CD4-positive, CD25-positive, alpha-beta regulatory T cell (primary cell): ENCODE data around the gene NAV1. TPM values are rescaled to one million over a fixed set of nuclear protein-coding genes. Genes with fewer than 3 reads are reported as not detected.

ENCODE experiments used
- ATAC-seq, 2 donors: fragments of 150-1000 bp; cut with Tn5 transposase; one replicate each; pipeline ENCODE4 v1.10.0; 2021; ENCODE audit warnings: low read depth in 2 of 2, moderate number of reproducible peaks in 2 of 2, moderate library complexity in 1 of 2
- DNase-seq, 3 donors: peaks; one replicate each; pipeline versions ENCODE4 v3.0.0 to v3.0.0-alpha.2; 2012 to 2022; ENCODE audit warnings: mixed read lengths in 1 of 3
- H3K27ac ChIP-seq: one replicate; pipeline ENCODE4 v1.7.0; 2013; ENCODE audit warnings: mild to moderate bottlenecking, low read length; ENCODE audit not compliant: insufficient read depth, poor library complexity, severe bottlenecking
- H3K27me3 ChIP-seq: one replicate; pipeline ENCODE4 v1.7.0; 2013; ENCODE audit warnings: low read length; ENCODE audit not compliant: control insufficient read depth, insufficient read depth
- H3K36me3 ChIP-seq: one replicate; pipeline ENCODE4 v1.7.0; 2013; ENCODE audit warnings: mild to moderate bottlenecking, low read length, moderate library complexity; ENCODE audit not compliant: control insufficient read depth, insufficient read depth
- H3K4me1 ChIP-seq: 2 replicates; pipeline ENCODE4 v1.7.0; 2013; ENCODE audit warnings: mild to moderate bottlenecking, low read length; ENCODE audit not compliant: insufficient read depth, control insufficient read depth, poor library complexity, severe bottlenecking
- H3K4me3 ChIP-seq: one replicate; pipeline ENCODE4 v1.7.0; 2013; ENCODE audit warnings: low read depth, mild to moderate bottlenecking, low read length, moderate library complexity
- H3K9me3 ChIP-seq, 2 experiments: 1 replicate in 1 of 2; 2 replicates in 1 of 2; pipeline ENCODE4 v1.7.0; 2013; ENCODE audit warnings: low read length in 2 of 2, mild to moderate bottlenecking in 1 of 2, moderate library complexity in 1 of 2; ENCODE audit not compliant: control insufficient read depth in 2 of 2
- H3K27ac Mint-ChIP-seq, 3 donors: one replicate each; pipeline ENCODE4 v1.8.0; 2020 to 2022; ENCODE audit warnings: mild to moderate bottlenecking in 3 of 3, mixed read lengths in 3 of 3, moderate library complexity in 2 of 3
- H3K27me3 Mint-ChIP-seq: one replicate; pipeline ENCODE4 v1.8.0; 2022; ENCODE audit warnings: mild to moderate bottlenecking, mixed read lengths
- H3K36me3 Mint-ChIP-seq: one replicate; pipeline ENCODE4 v1.8.0; 2020; ENCODE audit warnings: mixed read lengths
- H3K4me1 Mint-ChIP-seq, 4 donors: one replicate each; pipeline ENCODE4 v1.8.0; 2020 to 2022; ENCODE audit warnings: mixed read lengths in 4 of 4, mild to moderate bottlenecking in 1 of 4
- H3K4me3 Mint-ChIP-seq, 4 donors: one replicate each; pipeline ENCODE4 v1.8.0; 2020 to 2022; ENCODE audit warnings: mild to moderate bottlenecking in 4 of 4, mixed read lengths in 4 of 4, moderate library complexity in 3 of 4
- H3K9me3 Mint-ChIP-seq, 7 donors: one replicate each; pipeline ENCODE4 v1.8.0; 2020 to 2022; ENCODE audit warnings: mixed read lengths in 7 of 7, mild to moderate bottlenecking in 3 of 7, moderate library complexity in 2 of 7
- polyA plus RNA-seq, 4 donors: library from polyadenylated mRNA; unstranded; fragments of 300-500 nt; fragmentation: Illumina TruSeq; gene quantifications; one replicate each; pipeline ENCODE4 v1.2.3, GENCODE V29; 2021
- total RNA-seq: library from RNA; stranded (reverse); gene quantifications from one replicate; pipeline ENCODE4 v1.2.3, GENCODE V29; 2022

NAV1 gene
- total and polyA plus RNA-seq, 5 donors from 2014 or later: 0.39 to 4.9 (median 1.7) TPM

- Histone ChIP-seq H3K9me3 (no peaks in the 10 kb centered on the region), H3K36me3 (no peaks in the 10 kb centered on the region), H3K27ac (no peak overlapping the region), H3K4me1 (peaks cover 27% of the 10 kb centered on the region), H3K4me3 (peak overlapping the region; percentile 87), H3K27me3 (no peaks in the 10 kb centered on the region)
- Mint-ChIP-seq H3K4me1 (peaks cover 15 to 66% (median 31%) of the 10 kb centered on the region in 4 donors), H3K9me3 (no peaks in the 10 kb centered on the region), H3K36me3 (peaks cover 3% of the 10 kb centered on the region), H3K4me3 (peak overlapping the region; percentile 92 to 97 (median 94)), H3K27ac (peak overlapping the region; percentile 86 to 91 (median 89)), H3K27me3 (no peaks in the 10 kb centered on the region)
- DNase-seq: peak in 1 of 3 donors; percentile 10
- no peak for ATAC-seq
Measured at GRCh38 chr1:201505503-201505890, 33.4 kb upstream of the NAV1 start.

DNA sequence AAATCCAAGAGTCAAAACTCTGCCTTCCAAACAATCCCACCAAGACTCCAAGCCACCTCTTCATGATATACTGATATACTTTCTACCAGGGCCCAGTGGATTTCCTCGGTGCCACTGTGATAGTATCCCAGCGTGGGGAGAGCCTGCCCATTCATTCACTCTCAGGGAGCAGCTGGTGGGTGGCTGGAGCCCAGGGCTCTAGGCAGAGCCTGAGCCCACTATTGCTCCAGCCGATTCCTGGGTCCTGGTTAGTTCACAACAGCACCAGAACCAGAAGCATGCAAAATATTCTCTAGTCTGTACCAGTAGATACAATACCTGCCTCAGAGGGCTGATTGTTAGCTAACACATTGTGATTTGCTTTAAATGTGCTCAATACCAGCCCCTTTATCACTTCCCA lies 32.8 kb upstream of the NAV1 start:
- peak overlapping the region; percentile 87 for H3K4me3 ChIP-seq
- no peaks in the 10 kb centered on the region for H3K9me3 ChIP-seq
- Mint-ChIP-seq H3K27ac (peak overlapping the region; percentile 82 to 91 (median 90)), H3K9me3 (no peaks in the 10 kb centered on the region), H3K4me1 (peaks cover 15 to 64% (median 28%) of the 10 kb centered on the region in 4 donors), H3K36me3 (peaks cover 3% of the 10 kb centered on the region), H3K27me3 (no peaks in the 10 kb centered on the region), H3K4me3 (peak overlapping the region; percentile 92 to 97 (median 94))
- peaks cover 27% of the 10 kb centered on the region for H3K4me1 ChIP-seq
- H3K27me3 ChIP-seq: no peaks in the 10 kb centered on the region
- no peaks in the 10 kb centered on the region for H3K36me3 ChIP-seq
- ATAC-seq (no peak), DNase-seq (no peak)
- H3K27ac ChIP-seq: no peak overlapping the region

DNA sequence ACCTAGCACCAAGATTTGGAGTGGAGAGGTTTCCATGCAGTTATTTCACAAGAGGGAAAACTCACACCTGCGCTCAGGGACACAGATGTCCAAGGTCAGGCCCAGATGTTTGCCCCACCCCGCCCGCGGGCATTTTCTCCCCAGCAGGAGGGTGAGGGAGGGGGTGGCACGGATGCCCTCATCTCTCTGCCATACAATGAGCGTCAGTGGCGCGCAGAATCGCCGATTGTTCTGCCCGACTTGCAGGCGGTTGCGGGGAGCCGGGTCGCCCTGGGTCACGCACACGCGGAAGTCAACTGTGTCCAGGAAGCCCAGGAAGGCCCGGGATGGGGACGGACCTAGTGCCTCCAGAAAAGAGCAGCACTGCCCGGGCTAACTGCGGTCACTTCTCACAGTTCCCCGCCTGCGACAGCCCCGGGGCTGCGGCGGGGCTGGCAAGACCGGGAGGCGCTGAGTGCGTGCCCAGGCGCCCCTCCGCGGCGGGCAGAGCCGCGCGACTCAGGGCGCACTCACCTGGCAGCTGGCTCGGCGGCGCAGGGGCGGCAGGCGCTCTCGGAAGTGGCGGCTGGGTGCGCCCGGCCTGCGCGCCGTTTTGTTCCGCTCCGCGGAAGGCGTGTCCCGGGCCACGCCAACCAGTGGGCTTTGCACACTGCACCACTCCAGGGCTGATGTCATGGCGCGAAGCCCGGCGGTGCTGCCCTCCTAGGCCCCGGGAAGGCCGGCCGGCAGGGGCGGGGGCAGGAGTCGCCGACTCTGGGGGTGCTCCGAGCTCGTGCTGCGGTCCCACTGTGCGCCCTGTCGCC lies 32.2 kb upstream of the NAV1 start, which contains the start of gene CSRP1:
CSRP1 (minus strand) TSS at position 567 of the 803 bp plus-strand sequence. CDS start 10,820 bp downstream, outside the sequence.
- Histone ChIP-seq H3K27ac (peak within 1 kb of the TSS; percentile 77), H3K4me1 (peaks cover 27% of the 10 kb centered on the region), H3K9me3 (no peaks in the 10 kb centered on the region), H3K36me3 (no peaks in the 10 kb centered on the region), H3K27me3 (no peaks in the 10 kb centered on the region), H3K4me3 (peak within 1 kb of the TSS; percentile 87)
- DNase-seq (peak; percentile 69 to 92 (median 81)), ATAC-seq (peak; percentile 96 to 98)
- no peaks in the 10 kb centered on the region for H3K27me3 Mint-ChIP-seq
- H3K4me3 Mint-ChIP-seq: peak within 1 kb of the TSS; percentile 92 to 97 (median 94)
- peak within 1 kb of the TSS; percentile 82 to 94 (median 91) for H3K27ac Mint-ChIP-seq
- H3K36me3 Mint-ChIP-seq: peaks cover 3% of the 10 kb centered on the region
- H3K9me3 Mint-ChIP-seq: no peaks in the 10 kb centered on the region
- H3K4me1 Mint-ChIP-seq: peaks cover 15 to 64% (median 28%) of the 10 kb centered on the region in 4 donors

GRCh38 chr1:201507360-201507675 lies 31.6 kb upstream of the NAV1 start:
- Mint-ChIP-seq H3K27me3 (no peaks in the 10 kb centered on the region), H3K36me3 (peaks cover 3% of the 10 kb centered on the region), H3K9me3 (no peaks in the 10 kb centered on the region), H3K27ac (peak overlapping the region; percentile 66 to 94 (median 91)), H3K4me3 (peak overlapping the region; percentile 82 to 92 (median 85)), H3K4me1 (peaks cover 15 to 62% (median 28%) of the 10 kb centered on the region in 4 donors)
- DNase-seq: no peak
- no peaks in the 10 kb centered on the region for H3K27me3 ChIP-seq
- no peaks in the 10 kb centered on the region for H3K36me3 ChIP-seq
- ATAC-seq: peak in 1 of 2 donors; percentile 1
- peak overlapping the region; percentile 77 for H3K27ac ChIP-seq
- H3K4me1 ChIP-seq: peaks cover 27% of the 10 kb centered on the region
- no peaks in the 10 kb centered on the region for H3K9me3 ChIP-seq
- H3K4me3 ChIP-seq: peak overlapping the region; percentile 60

GRCh38 chr1:201508809-201509208 lies 30.1 kb upstream of the NAV1 start:
- Mint-ChIP-seq H3K9me3 (no peaks in the 10 kb centered on the region), H3K4me3 (peak overlapping the region in 3 of 4 donors; percentile 33 to 61 (median 39)), H3K27ac (peak overlapping the region in 1 of 3 donors; percentile 15), H3K36me3 (no peaks in the 10 kb centered on the region), H3K4me1 (peaks cover 13 to 50% (median 30%) of the 10 kb centered on the region in 4 donors), H3K27me3 (no peaks in the 10 kb centered on the region)
- H3K9me3 ChIP-seq: no peaks in the 10 kb centered on the region
- DNase-seq: no peak
- H3K4me1 ChIP-seq: peaks cover 27% of the 10 kb centered on the region
- H3K36me3 ChIP-seq: no peaks in the 10 kb centered on the region
- H3K27ac ChIP-seq: no peak overlapping the region
- H3K27me3 ChIP-seq: no peaks in the 10 kb centered on the region
- H3K4me3 ChIP-seq: no peak overlapping the region
- no peak for ATAC-seq

DNA sequence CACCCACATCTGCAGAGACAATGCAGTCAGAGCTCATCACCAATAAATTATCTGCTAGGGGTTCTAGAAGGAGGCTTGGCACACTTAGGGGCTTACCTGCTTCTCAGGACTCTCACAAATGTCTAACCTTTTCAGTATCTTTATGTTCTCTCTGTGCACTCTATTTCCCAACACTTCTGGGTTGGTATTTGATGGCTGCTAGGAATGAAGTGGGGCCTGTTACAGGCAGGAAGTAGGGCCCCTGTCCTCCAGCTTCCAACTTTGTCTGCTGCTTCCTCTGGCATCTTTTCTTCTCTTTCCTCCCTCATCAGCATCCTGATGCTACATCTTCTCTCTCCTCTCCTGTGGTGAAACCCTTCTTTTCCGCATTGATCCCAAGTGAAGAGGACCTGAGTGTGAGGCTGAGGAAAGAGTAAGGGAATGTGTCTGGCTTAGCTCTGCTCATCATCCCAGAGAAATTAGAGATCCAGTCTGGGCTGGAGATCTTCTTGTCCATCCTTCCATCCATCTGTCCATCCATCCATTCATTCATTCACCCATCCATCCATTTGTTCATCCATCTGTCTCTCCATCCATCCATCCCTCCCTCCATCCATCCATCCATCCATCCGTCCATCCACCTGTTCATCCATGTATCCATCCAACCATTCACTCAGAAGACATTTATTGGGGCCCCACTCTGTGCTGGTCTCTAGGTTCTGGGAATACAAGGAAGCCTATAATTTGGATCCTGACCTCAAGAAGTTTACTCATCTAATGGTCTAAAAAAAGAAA lies 29.1 kb upstream of the NAV1 start:
- no peak for ATAC-seq
- Mint-ChIP-seq H3K27me3 (no peaks in the 10 kb centered on the region), H3K9me3 (no peaks in the 10 kb centered on the region), H3K27ac (peak overlapping the region in 2 of 3 donors; percentile 38 to 68), H3K4me1 (peaks cover 7 to 42% (median 26%) of the 10 kb centered on the region in 4 donors), H3K36me3 (no peaks in the 10 kb centered on the region), H3K4me3 (peak overlapping the region in 3 of 4 donors; percentile 17 to 73 (median 61))
- Histone ChIP-seq H3K4me1 (peaks cover 27% of the 10 kb centered on the region), H3K27ac (no peak overlapping the region), H3K4me3 (no peak overlapping the region), H3K27me3 (no peaks in the 10 kb centered on the region), H3K9me3 (no peaks in the 10 kb centered on the region), H3K36me3 (no peaks in the 10 kb centered on the region)
- no peak for DNase-seq

DNA sequence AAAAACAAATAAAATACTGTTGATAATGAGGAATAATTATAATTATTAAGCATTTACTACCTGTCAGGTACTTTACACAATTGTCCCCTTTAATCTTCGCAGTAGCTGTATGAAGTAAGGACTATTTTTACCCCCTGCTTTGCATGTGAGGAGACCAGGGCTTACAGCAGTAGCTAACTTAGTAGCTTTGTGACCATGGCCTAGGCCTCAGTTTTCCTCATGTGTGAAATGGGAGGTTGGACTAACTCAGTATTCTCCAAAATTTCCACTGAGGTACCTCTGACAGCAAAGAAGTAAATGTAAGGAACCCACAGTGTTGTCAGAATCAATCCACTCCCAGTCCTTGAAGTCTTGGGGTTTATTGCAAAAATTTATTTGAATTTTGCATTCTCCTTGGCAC lies 28.2 kb upstream of the NAV1 start:
- H3K36me3 ChIP-seq: no peaks in the 10 kb centered on the region
- peak overlapping the region in 1 of 3 donors; percentile 62 for H3K27ac Mint-ChIP-seq
- no peak overlapping the region for H3K4me3 ChIP-seq
- no peaks in the 10 kb centered on the region for H3K9me3 ChIP-seq
- no peaks in the 10 kb centered on the region for H3K36me3 Mint-ChIP-seq
- no peaks in the 10 kb centered on the region for H3K27me3 ChIP-seq
- peaks cover 6 to 40% (median 23%) of the 10 kb centered on the region in 4 donors for H3K4me1 Mint-ChIP-seq
- H3K9me3 Mint-ChIP-seq: no peaks in the 10 kb centered on the region
- H3K4me1 ChIP-seq: peaks cover 19% of the 10 kb centered on the region
- no peak overlapping the region for H3K4me3 Mint-ChIP-seq
- no peak for DNase-seq
- no peak for ATAC-seq
- H3K27ac ChIP-seq: no peak overlapping the region
- H3K27me3 Mint-ChIP-seq: no peaks in the 10 kb centered on the region
